Measurements from ENCODE around the gene JKAMP. TPM values are rescaled to one million over a fixed set of nuclear protein-coding genes. Genes with fewer than 3 reads are reported as not detected.
"Not testable (repeated sequence)": the region's sequence is repeated elsewhere in the genome, so short reads cannot be mapped to it uniquely, and the experiment has no call there.

The JKAMP gene
- 64.1 and 119 TPM in 2 replicates for total RNA-seq (2014; rRNA removed; shearing (Covaris generic); ENCODE audit: low replicate concordance)

DNA sequence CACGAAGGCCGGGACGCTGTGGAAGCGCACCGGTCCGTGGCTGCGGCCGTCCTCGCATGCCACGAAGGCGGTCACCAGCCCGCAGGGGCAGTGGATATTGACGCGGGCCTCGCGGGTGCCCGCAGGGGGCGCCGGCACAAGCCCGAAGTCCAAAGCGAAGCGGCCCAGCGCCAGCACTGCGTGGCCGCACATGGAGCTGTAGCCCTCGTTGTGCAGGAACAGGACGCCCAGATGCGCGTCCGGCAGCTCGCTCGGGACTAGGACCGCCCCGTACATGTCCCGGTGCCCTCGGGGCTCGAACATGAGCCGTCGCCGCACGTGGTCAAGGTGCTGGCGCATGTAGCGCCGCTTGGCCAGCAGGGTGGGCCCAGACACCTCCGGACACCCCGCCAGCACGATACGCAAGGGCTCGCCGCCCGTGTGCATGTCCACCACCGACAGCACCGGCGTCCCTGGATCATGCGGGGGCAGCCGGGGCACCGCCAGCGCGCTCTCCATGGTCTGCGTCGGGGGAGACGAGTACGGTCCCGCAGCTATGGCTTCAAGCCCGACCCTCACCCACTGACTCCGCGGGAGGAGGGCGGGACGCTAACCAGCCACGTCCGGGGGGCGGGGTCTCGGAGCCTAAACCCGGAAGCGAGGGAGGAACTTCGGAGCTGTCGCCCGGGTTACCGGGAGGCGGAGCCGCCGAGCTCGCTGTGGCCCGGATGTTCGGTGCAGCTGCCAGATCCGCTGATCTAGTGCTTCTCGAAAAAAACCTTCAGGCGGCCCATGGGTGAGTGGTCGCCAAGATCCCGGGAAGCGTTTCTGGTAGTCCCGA is at the start of gene JKAMP, which contains the start of gene L3HYPDH:
TSS of gene JKAMP (plus strand) at position 699 of the 820 bp plus-strand sequence. CDS start at position 772, 73 bp downstream.
TSS of gene L3HYPDH (minus strand) at position 590 of the 820 bp plus-strand sequence. CDS start at position 498, 92 bp downstream.
- in situ Hi-C loops (cut with HindIII; ENCODE audit: low pct_unique_long_range_greater_than_20kb, low sequenced_read_pairs): no loop called here
- DNase-seq (ENCODE audit: low read depth): peak; percentile 91

DNA sequence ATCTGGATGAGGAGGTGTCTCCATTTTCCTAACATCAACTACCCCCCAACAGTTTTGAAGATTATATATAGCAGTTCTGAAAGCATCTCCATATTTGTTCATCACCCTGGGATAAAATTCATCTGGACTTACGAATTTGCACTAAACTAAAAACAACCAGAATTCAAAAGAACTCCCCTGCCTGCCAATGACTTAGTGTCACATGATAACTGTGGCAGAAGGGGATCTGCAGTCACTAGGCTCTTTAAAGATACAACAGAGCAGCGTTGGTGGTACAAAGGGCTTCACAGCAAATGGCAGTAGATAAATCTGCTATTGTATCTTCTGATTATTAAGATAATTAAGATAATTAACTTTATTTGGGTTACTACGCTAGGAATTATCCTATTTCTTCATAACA is 49.2 kb upstream of the JKAMP start:
- in situ Hi-C loops (cut with HindIII; ENCODE audit: low pct_unique_long_range_greater_than_20kb, low sequenced_read_pairs): no loop called here
- no peak for DNase-seq (ENCODE audit: low read depth)

DNA sequence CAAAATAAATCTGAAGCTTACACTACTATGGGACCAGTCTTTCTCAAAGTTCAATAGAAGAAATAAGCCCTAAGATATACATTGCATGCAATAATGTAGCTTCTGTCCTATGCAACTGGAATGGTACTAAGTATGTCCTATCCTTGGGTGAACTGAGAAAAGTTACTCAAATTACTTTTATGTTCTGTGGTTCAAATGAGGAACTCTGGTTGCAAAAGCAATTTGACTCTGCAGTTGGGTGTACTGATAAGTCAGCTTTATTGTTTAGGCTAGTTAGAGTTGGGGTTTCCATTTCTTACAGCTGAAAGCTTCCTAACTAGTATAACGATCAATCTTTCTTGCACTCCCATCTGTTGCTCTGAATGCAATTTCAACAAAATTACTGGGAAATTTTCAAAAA is 48.3 kb upstream of the JKAMP start:
- DNase-seq (ENCODE audit: low read depth): no peak
- in situ Hi-C loops (cut with HindIII; ENCODE audit: low pct_unique_long_range_greater_than_20kb, low sequenced_read_pairs): no loop called here

- in situ Hi-C loops (cut with HindIII; ENCODE audit: low pct_unique_long_range_greater_than_20kb, low sequenced_read_pairs): no loop called here
- DNase-seq (ENCODE audit: low read depth): peak; percentile 45
Measured at GRCh38 chr14:59438195-59438647, 46.1 kb upstream of the JKAMP start.

GRCh38 chr14:59439256-59439965 is 44.9 kb upstream of the JKAMP start:
- no peak for DNase-seq (ENCODE audit: low read depth)
- in situ Hi-C loops (cut with HindIII; ENCODE audit: low pct_unique_long_range_greater_than_20kb, low sequenced_read_pairs): no loop called here

DNA sequence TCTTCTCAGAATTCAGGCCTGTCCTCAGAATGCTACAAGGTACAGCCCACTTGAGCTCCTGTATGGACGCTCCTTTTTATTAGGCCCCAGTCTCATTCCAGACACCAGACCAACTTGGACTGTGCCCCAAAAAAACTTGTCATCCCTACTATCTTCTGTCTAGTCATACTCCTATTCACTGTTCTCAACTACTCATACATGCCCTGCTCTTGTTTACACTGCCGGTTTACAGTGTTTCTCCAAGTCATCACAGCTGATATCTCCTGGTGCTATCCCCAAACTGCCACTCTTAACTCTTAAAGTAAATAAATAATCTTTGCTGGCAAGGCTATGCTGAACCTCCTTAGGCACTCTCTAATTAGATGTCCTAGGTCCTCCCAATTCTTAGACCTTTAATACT is 35.6 kb upstream of the JKAMP start:
- in situ Hi-C loops (cut with HindIII; ENCODE audit: low pct_unique_long_range_greater_than_20kb, low sequenced_read_pairs); DNase-seq (ENCODE audit: low read depth): not testable (repeated sequence)

- no peak for DNase-seq (ENCODE audit: low read depth)
- in situ Hi-C loops (cut with HindIII; ENCODE audit: low pct_unique_long_range_greater_than_20kb, low sequenced_read_pairs): no loop called here
Measured at GRCh38 chr14:59450716-59451115, 33.6 kb upstream of the JKAMP start.

- in situ Hi-C loops (cut with HindIII; ENCODE audit: low pct_unique_long_range_greater_than_20kb, low sequenced_read_pairs): no loop called here
- no peak for DNase-seq (ENCODE audit: low read depth)
Measured at GRCh38 chr14:59451849-59452248, 32.5 kb upstream of the JKAMP start.

GRCh38 chr14:59454139-59454538 is 30.2 kb upstream of the JKAMP start:
- in situ Hi-C loops (cut with HindIII; ENCODE audit: low pct_unique_long_range_greater_than_20kb, low sequenced_read_pairs): no loop called here

DNA sequence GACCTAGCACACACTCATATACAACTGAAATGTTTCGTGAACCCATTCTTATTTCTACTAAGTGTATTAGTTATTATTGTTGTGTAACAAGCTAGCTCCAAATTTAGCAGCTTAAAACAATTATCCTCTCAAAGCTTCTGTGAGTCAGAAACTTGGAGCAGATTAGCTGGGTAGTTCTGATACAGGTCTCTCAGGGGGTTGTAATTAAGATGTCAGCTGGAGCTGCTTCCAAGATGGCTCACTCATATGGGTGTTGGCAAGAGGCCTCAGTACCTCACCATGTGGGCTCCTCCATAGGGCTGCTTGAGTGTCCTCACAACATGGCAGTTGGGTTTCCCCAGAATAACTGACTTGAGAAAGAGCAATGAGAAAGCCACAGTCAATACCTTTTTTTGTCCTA is 28.9 kb upstream of the JKAMP start:
- in situ Hi-C loops (cut with HindIII; ENCODE audit: low pct_unique_long_range_greater_than_20kb, low sequenced_read_pairs): no loop called here
- no peak for DNase-seq (ENCODE audit: low read depth)

More at GRCh38 chr14:59454139-59454538, 30.2 kb upstream of the JKAMP start:
- DNase-seq (ENCODE audit: low read depth): peak; percentile 3

DNA sequence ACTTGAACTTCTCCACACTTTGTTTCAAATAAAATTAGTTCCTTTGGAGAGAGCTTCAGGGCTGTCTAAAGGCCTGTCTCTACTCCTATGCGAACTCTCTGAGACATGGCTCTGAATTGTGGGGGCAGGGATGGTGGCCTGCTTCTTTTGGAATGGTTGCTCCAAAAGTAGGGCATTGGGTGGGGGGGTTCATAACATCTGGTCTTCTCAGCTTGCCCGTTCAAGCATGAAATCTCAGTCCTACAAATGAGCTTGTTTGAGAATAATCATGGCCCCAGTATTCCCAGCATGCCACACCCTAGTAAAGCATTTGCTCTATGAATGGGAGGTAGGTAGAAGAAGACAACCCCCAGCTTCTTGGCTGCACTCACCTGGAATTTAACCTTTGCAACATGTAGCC is 25.8 kb upstream of the JKAMP start:
- in situ Hi-C loops (cut with HindIII; ENCODE audit: low pct_unique_long_range_greater_than_20kb, low sequenced_read_pairs): no loop called here
- no peak for DNase-seq (ENCODE audit: low read depth)

DNA sequence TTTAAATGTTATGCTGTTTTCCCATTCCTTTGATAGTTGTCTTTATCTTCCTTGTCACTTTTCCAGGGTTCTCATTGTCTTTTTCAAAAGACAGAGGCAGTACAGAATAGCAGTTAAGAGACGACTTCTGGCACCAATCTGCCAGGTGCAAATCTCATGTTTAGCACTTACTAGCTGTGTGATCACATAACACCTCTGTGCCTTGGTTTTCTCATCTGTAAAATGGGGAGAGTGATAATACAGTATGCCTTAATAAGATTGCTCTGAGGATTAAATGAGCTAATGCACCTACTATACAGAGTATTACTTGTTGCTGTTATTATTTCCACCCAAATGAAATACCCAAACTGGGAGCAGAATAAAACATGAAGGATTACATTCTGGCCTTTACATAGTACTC is 23.9 kb upstream of the JKAMP start:
- DNase-seq (ENCODE audit: low read depth): no peak
- in situ Hi-C loops (cut with HindIII; ENCODE audit: low pct_unique_long_range_greater_than_20kb, low sequenced_read_pairs): no loop called here

GRCh38 chr14:59461891-59462290 is 22.4 kb upstream of the JKAMP start:
- in situ Hi-C loops (cut with HindIII; ENCODE audit: low pct_unique_long_range_greater_than_20kb, low sequenced_read_pairs): no loop called here
- DNase-seq (ENCODE audit: low read depth): no peak

GRCh38 chr14:59463787-59464485 is 20.4 kb upstream of the JKAMP start:
- no peak for DNase-seq (ENCODE audit: low read depth)

DNA sequence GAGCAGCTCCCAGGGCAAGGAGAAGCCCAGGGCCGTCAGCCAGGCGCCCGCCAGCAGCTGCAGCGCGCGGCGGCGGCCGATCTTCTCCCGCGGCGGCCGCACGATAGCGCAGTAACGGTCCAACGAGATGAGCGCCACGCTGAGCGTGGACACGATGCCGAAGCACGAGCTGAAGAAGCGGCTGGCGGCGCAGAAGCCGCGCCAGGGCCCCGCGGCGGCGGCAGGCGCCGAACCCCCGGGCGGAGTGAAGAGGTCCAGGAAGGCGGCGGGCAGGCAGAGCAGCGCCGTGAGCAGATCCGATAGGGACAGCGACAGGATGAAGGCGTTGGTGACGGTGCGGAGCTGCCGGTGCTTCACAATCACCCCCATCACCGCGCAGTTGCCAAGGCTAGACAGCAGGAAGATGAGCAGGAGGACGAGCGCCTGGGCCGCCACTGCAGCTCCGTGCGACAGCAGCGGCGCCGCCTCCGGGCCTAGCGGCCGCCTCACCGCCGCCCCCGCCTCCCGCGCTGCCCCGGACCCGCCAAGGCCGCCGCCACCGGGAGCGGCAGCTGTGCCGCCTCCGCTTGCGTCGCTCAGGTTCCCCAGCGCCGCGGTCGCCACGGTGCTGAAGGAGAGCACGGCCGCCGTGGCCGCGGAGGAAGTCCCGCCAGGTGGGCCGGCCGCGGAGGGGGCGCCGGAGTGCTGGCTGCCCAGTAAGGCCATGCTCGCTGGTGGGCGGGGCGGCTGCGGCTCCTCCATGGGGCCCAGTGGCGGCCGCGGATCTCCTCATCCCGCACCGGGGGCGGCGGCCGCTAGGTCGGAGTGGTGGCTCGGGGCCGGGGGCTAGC is 19.6 kb upstream of the JKAMP start:
- DNase-seq (ENCODE audit: low read depth): no peak
- in situ Hi-C loops (cut with HindIII; ENCODE audit: low pct_unique_long_range_greater_than_20kb, low sequenced_read_pairs): no loop called here

More at GRCh38 chr14:59463787-59464485, 20.4 kb upstream of the JKAMP start:
- in situ Hi-C loops (cut with HindIII; ENCODE audit: low pct_unique_long_range_greater_than_20kb, low sequenced_read_pairs): no loop called here

DNA sequence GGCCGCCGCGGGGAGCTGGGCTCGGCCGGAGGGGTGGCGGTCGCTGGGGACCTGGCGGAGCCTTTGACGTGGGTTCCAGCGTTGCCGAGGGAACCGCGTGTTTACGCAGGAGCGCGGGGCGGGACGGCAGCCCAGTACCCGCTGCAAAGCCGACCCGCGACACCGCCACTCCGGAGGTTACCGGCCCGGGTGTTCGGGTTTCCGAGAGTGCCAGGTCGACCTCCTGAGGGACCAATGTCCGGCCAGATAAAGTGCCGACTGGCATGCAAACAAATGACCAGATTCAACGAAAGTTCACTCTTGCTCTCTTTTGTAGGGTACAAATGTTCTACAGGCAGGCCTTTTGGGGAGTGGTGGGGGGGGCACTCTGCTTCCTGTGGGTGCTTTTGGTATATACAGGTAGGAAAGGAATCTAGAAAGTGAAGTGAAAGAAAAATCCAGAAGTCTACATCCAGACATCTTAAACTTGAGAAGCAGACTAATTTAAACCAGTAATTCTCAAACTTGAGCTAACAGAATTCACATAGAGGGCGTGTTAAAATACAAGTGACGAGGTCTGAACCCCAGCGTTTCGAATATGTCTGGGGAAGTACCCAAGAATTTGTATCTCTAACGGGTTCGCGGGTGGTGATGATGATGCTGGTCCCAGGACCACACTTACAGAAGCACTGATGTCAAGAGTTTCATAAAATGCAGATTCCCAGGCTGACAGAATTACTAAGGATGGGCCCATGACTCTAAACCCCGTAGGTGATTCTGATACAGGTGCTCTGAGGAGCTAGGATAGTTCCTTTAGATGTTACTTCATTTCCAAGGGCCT is 18.8 kb upstream of the JKAMP start, which contains the start of gene GPR135:
TSS of gene GPR135 (minus strand) at position 65 of the 820 bp plus-strand sequence. CDS start 154 bp downstream, outside the sequence.
- in situ Hi-C loops (cut with HindIII; ENCODE audit: low pct_unique_long_range_greater_than_20kb, low sequenced_read_pairs): no loop called here

GRCh38 chr14:59474172-59474571 is 10.1 kb upstream of the JKAMP start:
- no peak for DNase-seq (ENCODE audit: low read depth)
- in situ Hi-C loops (cut with HindIII; ENCODE audit: low pct_unique_long_range_greater_than_20kb, low sequenced_read_pairs): no loop called here

More for the DNA sequence above, 18.8 kb upstream of the JKAMP start, which contains the start of gene GPR135:
- DNase-seq (ENCODE audit: low read depth): no peak

Measured in Caki2 (cell line).